ENCODE results near the gene FEM1A. TPM values are rescaled to one million over a fixed set of nuclear protein-coding genes. Genes with fewer than 3 reads are reported as not detected.

Gene FEM1A
- total and polyA plus RNA-seq, 10 of the 15 experiments (the other 5 are each of a cell fraction or from before 2014, with no cell fraction given): 0.27 to 17.4 (median 3.8) TPM

DNA sequence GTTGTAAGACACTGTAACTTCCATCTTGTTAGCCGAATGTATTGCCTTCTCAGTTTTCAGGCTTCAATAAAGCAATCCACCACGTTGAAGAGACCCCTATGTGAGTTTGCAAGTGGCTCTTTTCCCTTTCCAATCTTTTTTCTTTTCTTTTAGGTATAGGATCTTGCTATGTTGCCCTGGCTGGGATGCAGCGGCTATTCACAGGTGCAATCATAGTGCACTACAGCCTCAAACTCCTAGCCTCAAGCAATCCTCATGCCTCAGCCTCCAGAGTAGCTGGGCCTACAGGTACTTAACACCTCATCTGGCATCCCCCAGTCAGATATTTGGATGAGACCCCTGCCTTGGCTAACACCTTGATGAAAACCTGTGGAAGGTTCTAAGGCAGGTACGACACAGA lies 33.5 kb upstream of the FEM1A start (continued):
- no peak for TF ChIP-seq EGR1 (IDR thresholded peaks at IDR 0.05; ENCODE audit: borderline replicate concordance in 1 of 2, low read depth in 2 of 2, low read length in 2 of 2)
- no peak for TF ChIP-seq KAT2A (conservative IDR thresholded peaks at IDR 0.05; ENCODE audit: control insufficient read depth, low read depth, low read length)

DNA sequence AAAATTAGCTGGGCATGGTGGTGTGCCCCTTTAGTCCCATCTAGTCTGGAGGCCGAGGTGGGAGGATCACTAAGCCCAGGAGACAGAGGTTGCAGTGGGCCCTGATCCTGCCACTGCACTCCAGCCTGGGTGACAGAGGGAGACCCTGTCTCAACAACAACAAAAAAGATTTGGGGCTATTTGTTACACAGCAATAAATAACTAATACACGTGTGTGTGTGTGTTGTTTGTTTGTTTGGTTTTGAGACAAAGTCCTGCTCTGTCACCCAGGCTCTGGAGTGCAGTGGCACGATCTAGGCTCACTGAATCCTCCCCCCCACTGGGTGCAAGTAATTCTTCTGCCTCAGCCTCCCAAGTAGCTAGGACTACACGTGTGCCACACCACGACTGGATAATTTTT lies 32.9 kb upstream of the FEM1A start:
- Histone ChIP-seq H3K9me3 (replicated peaks; ENCODE audit: control insufficient read depth, insufficient read depth, low read length) (no peaks in the 10 kb centered on the region), H2AFZ (ENCODE audit: control insufficient read depth, low read depth, low read length) (no peak overlapping the region), H3K36me3 (ENCODE audit: control insufficient read depth in 2 of 2, insufficient read depth in 2 of 2, low read length in 1 of 2) (no peaks in the 10 kb centered on the region), H3K27me3 (replicated peaks in 1 of 2; ENCODE audit: control insufficient read depth in 2 of 2, insufficient read depth in 2 of 2, low read length in 1 of 2) (no peaks in the 10 kb centered on the region; a peak in 2 of 4 replicates), H3K79me2 (ENCODE audit: control insufficient read depth, insufficient read depth, low read length) (no peaks in the 10 kb centered on the region), H3K4me3 (no peak overlapping the region), H3K4me2 (ENCODE audit: control insufficient read depth, insufficient read depth) (no peak overlapping the region), H3K9ac (ENCODE audit: control insufficient read depth, insufficient read depth, low read length) (no peak overlapping the region), H3K27ac (ENCODE audit: control insufficient read depth, insufficient read depth) (no peak overlapping the region), H4K20me1 (ENCODE audit: control insufficient read depth, insufficient read depth) (no peaks in the 10 kb centered on the region), H3K4me1 (ENCODE audit: control insufficient read depth, insufficient read depth, low read length) (peaks cover 4% of the 10 kb centered on the region; the same call in 1 of the 2 replicates)
- TF ChIP-seq KDM1A (IDR thresholded peaks at IDR 0.05; ENCODE audit: borderline replicate concordance): no peak
- TF ChIP-seq, protein P1, sequence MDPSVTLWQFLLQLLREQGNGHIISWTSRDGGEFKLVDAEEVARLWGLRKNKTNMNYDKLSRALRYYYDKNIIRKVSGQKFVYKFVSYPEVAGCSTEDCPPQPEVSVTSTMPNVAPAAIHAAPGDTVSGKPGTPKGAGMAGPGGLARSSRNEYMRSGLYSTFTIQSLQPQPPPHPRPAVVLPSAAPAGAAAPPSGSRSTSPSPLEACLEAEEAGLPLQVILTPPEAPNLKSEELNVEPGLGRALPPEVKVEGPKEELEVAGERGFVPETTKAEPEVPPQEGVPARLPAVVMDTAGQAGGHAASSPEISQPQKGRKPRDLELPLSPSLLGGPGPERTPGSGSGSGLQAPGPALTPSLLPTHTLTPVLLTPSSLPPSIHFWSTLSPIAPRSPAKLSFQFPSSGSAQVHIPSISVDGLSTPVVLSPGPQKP (IDR thresholded peaks at IDR 0.05; ENCODE audit: low read depth, low read length): no peak
- ATAC-seq (no peak), DNase-seq (ENCODE audit: low read depth, low spot score) (no peak), FAIRE-seq (no peak)
- in situ Hi-C loops (cut with MboI) (no loop called here), intact Hi-C loops (cut with micrococcal nuclease; ENCODE audit: unreplicated experiment) (no loop called here)
- RAD21 ChIA-PET (ENCODE audit: unreplicated experiment): no interaction called here
- BruUV-seq (replicated peaks): no TSS peak
- POLR2A ChIA-PET: interaction anchor here (0.6 kb wide), 1 partner anchor 15 kb away, joined by 3 read pairs; no protein-coding TSS in a partner anchor
- CTCF ChIA-PET: interaction anchor here (3.0 kb wide), 1 partner anchor 32 kb away, joined by 25 read pairs; the partner anchor contains the start of gene FEM1A
- SMC1A ChIA-PET (ENCODE audit: uncharacterized antibody, unreplicated experiment): interaction anchor here (1.5 to 3.8 kb wide), 2 partner anchors 10 to 33 kb away, joined by 3 to 18 read pairs; partner anchors contain the start of gene FEM1A
- 16% methylated on average over 5 of the region's 5 CpGs for whole genome bisulfite sequencing (ENCODE audit: insufficient coverage, insufficient replicate concordance, low lambda C conversion rate, missing lambda C conversion rate)

All from GM12878 (cell line).